GM12892 (cell line): ENCODE data around the gene ARFGAP1.

ENCODE experiments used
- POLR2AphosphoS5 ChIP-seq: IDR thresholded peaks from 2 replicates; pipeline ENCODE4 v1.6.1; 2011; ENCODE audit warnings: low read depth, low read length, control low read depth
- TAF1 ChIP-seq: IDR thresholded peaks from 2 replicates; pipeline ENCODE4 v1.6.1; 2011; ENCODE audit warnings: low read depth, mild to moderate bottlenecking, control low read depth, low read length, borderline replicate concordance

DNA sequence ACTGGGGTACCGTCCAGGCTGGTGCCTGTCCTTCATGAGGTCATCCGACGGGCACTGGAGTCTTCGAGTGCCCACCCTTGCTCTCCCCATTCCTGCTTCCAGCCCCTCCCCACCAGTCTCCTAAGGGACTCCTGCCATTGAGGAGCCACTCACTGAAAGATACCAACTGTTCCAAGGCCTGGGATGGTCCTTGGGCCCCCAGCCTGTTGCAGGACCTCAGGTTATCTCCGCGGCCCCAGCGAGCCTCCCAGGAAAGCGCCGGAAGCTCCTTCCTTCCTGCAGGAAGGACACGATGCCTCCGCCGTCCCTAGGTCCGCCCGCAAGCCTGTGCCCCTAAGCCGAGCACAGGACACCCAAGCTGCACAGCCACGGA is 19.6 kb upstream of the ARFGAP1 start:
- TF ChIP-seq POLR2AphosphoS5 (no peak), TAF1 (no peak)
